HG02623 (cell line): Measurements from ENCODE around the gene ATCAY.
"Not testable (repeated sequence)": the region's sequence is repeated elsewhere in the genome, so short reads cannot be mapped to it uniquely, and the experiment has no call there.

Experiments used
- ATAC-seq: cut with Tn5 transposase; IDR thresholded peaks from one replicate; pipeline ENCODE4 v1.9.1; 2021; ENCODE audit warnings: moderate library complexity; ENCODE audit not compliant: unreplicated experiment

Gene ATCAY

DNA sequence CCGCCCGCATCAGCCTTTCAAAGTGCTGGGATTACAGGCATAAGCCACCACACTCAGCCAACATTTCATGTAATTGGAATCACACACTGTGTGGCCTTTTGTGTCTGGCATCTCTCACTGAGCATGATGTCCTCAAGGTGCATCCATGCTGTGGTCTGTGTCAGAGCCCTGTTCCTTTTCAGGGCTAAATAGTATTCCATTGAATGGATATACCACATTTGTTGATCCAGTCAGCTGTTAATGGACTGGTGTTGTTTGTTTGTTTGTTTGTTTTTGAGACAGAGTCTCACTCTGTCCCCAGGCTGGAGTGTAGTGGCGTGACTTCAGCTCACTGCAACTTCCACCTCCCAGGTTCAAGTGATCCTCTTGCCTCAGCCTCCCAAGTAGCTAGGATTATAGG, 17.9 kb downstream of the ATCAY start:
- ATAC-seq: no peak

DNA sequence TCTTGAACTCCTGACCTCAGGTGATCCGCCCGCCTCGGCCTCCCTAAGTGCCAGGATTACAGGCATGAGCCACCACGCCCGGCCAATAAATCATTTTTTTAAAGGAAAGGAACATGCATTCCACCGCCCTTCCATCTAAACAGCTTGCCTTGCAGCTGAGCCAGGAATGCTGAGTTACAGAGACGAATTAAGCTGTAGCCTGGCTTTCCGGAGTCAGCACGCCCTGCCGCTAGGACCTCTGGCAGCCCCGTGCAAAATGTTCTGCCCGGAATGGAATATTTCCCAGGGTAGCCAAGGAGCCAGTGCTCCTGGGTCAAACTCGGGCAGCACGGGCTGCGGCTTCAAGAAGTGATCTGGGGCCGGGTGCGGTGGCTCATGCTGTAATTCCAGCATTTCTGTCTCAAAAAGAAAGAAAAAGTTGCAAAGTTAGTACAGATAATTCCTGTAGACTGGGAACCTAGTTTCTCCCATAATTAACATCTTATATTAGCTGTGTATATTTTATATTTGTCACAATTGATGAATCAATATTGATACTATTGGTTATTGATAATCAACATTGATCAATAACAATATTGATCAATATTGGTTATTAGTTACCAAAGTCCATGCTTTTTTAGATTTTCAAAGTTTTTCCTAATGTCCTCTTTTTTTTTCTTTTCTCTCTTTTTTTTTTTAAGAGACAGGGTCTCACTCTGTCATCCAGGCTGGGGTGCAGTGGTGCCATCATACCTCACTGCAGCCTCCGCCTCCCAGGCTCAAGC, 19.2 kb downstream of the ATCAY start:
- no peak for ATAC-seq

DNA sequence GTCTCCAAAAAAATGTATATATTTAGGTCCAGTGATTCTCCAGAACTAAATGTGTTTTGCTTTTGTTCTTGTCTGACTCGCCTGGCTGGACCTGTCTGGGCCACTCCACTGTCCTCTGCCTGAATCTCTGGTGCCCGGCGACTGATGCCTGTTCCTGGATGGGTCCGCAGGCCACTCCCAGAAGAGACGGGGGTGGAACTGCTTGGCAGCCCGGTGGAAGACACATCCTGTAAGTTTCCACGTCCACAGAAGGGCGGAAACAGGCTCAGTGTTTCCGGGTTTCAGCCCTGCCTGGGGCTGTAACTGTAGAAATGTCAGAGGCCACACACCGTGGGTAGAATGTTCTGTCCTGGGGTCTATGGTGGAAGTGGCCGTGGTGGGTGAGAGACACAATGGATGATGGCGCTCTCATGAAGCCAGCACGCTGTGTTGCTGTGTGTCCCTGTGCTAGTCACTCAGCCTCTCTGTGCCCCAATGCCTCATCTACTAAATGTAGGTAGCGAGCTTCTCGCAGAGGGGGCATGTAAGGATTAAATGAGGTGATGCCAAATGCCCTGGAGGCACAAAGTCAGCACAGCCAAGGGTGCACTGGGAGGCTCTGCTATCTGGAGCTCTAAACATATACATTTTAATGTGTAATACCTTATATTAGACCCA, 22.0 kb downstream of the ATCAY start:
- ATAC-seq: no peak

DNA sequence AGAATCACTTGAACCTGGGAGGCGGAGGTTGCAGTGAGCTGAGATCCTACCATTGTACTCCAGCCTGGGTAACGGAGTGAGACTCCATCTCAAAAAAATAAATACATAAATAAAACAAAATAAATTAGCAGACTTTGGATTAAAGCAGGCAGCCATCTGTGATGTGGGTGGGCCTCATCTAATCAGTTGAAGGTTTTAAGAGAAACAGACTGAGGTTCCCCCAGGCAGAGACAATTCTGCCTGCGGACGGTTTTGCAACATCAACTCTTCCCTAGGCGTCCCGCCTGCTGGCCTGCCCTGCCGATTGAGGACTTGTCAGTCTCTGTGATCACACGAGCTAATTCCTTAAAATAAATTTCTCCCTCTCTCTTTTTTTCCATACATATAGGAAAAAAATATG, 23.7 kb downstream of the ATCAY start:
- ATAC-seq: no peak

DNA sequence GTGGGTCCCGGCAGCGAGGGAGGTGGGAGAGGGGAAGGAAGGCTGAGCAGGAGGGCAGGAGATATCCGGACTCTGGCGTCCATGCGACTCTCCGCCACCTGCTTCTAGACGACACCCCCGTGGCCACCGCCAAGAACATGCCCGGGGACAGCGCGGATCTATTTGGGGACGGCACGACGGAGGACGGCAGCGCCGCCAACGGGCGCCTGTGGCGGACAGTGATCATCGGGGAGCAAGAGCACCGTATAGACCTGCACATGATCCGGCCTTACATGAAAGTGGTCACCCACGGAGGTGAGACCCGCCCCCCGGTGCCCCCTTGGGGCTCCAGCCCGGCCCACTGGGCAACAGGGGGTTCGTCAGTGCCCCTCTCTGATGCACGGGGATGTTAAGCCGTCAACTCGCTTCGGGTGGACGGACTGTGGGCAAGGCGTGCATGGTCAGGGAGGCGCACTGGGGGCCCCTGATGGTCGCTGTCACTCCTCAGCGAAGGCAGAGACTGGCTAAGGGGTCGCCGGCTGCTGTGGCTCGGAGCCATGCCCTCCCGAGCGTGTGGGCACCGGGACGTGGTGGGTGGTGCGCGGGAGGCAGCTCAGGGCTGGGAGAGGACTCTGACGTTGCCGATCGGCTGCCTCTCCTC, 27.3 kb downstream of the ATCAY start:
- ATAC-seq: no peak

DNA sequence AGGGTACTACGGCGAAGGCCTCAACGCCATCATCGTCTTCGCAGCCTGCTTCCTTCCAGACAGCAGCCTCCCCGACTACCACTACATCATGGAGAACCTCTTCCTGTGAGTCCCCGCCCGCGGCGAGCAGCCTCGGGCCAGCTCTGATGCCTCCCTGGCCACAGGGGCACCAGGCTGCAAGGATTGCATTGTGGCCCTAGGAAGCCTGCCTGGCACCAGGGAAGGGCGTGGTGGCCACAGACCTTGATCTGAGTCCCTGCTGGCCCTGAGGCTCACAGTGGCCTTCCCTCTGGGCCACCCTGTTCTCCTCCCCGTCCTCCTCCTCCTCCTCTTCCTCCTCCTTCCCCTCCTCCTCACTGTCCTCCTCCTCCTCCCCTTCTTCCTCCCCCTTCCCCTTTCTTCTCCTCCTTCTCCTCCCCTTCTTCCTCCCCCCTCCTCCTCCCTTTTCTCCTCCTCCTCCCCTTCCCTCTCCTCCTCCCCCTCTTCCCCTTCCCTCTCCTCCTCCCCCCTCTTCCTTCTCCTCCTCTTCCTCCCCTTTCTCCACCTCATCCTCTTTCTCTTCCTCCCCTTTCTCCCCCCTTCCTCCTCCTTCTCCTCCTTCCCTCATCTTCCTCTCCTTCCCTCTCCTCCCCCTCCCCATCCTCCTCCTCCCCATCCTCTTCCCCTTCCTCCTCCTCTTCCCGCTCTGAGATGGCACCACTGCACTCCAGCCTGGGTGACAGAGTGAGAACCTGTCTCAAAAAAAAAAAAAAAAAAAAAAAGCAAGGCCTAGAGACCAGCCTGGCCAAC, 28.0 kb downstream of the ATCAY start:
- no peak for ATAC-seq

DNA sequence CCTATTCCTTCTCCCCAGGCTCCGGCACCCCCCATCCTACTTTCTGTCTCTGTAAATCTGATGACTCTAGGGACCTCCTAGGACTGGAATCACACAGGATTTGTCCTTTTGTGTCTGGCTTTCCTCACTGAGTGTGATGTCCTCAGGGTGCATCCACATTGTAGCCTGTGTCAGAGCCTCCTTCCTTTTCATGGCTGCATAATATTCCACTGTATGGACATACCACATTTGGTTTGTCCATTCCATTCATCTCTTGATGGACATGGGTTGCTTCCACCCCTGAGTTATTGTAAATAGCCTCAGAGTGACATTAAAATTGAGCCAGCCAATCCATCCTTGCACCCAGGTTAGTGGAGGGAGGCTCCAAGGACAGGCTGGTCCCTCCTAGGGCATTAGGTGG, 29.6 kb downstream of the ATCAY start:
- no peak for ATAC-seq

DNA sequence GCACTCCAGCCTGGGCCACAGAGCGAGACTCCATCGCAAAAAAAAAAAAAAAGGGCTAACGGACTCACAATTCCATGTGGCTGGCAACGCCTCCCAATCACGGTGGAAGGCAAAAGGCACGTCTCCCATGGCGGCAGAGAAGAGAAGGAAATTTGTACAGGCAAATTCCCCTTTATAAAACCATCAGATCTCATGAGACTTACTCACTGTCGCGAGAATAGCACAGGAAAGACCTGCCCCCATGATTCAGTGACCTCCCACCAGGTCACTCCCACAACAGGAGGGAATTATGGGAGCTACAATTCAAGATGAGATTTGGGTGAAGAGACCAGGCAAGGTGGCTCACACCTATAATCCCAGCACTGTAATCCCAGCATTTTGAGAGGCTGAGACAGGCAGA, 33.7 kb downstream of the ATCAY start:
- no peak for ATAC-seq

DNA sequence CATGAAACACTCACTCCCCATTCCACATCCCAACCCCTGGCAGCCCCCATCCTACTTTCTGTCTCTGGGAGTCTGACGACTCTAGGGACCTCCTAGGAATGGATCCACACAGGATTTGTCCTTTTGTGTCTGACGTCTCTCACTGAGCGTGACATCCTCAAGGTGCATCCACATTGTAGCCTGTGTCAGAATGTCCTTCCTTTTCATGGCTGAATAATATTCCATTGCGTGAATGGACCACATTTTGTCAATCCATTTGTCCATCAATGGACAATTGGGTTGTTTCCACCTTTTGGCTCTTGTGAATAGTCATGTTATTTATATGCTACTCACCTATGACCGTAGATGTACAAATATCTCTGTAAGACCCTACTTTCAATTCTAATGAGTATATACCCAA, 35.5 kb downstream of the ATCAY start:
- no peak for ATAC-seq

DNA sequence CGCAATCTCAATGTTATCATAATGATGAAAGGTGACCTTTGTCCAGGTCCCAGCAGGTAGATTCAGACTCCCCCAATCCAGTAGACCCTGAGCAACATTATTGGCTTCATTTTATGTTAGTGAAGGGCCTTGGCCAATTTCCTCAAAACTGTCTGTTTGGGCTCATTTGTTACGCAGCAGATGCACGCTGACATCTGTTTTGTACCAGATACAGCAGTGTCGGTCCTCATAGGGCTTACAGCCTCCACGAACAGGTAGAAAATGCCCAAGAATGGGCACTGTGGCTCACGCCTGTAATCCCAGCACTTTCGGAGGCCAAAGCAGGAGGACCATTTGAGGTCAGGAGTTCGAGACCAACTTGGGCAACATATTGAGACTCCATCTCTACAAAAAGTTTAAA, 39.3 kb downstream of the ATCAY start:
- ATAC-seq: no peak

DNA sequence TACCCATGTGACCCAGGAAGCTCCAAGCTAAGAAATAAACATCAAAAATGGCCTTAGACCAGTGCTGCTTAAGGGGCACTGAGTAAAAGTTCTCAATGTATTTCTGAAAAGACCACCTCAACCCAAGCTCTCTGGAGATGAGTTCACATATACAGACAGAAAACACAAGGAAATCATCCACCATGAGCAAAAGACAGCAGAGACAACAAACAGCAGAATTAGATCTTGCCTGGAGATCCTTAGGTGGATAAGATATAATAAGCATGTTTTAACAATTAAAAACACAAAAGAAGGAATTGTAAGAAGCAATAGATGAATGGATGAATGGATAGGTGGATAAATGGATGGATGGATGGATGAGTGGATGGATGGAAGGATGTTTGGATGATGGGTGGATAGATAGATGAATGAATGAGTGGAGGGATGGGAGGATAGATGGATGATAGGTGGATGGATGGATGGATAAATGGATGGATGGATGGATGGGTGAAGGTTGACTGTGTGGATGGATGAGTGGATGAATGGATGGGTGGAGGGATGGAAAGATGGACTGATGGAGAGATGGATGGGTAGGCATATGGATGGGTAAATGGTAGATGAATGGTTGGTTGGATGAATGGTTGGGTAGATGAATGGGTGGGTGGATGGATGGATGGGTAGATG, 42.7 kb downstream of the ATCAY start:
- ATAC-seq: no peak

DNA sequence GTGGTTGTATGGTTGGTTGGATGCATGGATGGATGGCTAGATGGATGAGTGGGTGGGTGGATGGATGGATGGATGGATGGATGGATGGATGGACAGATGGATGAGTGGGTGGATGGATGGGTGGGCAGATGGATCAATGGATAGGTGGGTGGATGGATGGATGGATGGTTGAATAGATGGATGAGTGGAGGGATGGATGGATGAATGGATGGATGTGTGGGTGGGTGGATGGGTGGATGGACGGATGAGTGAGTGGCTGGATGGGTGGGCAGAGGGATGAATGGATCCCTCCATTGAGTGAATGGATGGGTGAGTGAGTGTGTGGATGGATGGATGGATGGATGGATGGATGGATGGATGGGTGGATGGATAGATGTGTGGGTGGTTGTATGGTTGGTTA, 43.4 kb downstream of the ATCAY start:
- ATAC-seq: no peak

DNA sequence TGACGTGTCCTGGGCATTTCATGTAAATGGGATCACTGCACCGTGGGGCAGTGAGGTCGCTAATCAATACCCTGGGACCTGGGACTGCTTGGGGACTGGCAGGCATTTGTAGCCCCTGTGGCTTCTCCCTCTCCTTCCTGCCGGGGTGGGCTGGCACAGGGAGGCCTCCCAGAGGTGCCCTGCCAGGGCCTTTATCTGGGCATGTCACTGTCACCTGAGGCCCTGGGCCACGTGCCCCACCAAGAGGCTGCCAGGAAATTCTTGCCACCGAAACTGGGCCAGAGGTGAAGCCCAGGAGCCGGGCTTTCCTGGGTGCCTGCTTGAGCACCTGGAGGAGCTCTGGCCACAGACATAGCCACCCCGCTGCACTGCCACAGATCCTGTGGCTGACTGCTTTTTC, 50.6 kb downstream of the ATCAY start:
- ATAC-seq: no peak

DNA sequence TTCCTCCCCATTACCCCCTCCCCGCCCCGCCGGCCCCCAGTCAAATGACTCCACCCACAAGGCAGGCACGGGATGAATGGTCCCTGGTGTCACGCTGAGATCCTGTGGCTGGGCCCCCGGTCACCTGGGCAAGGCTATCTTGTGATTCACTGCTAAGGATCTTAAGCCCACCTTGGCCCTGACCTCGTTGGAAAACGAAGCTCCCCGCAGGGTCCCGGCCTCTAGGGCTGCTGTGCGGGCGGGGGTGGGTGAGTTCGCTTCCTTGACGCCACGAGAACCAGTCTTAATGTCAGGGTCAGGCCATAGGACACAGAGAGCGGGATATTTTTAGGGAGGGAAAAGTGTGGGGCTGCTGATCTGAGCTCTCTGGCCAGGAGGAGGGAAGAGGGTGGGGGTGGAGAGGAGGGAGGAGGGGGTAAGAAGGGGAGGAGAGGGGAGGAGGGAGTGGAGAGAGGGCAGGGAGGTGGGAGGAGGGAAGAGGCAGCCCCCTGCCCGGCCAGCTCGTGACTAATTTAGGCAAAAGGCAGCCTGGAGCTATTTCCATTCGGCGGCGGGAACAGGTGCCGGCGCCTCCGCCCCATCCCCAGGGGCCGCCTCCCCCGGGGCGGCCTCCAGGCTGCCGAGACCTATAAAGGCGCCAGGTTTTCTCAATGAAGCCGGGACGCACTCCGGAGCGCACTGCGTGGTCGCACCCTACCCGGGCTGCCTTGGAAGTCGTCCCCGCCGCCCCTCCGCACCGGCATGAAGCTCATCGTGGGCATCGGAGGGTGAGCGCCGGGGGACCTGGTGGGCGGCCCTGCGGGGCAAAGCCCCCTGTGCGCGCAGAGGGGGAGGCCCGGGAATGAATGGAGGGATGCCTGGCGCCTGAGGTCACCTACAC, 52.7 kb downstream of the ATCAY start, which contains the start of gene NMRK2:
Gene NMRK2, plus strand, starts transcription at position 139 of the 880 bp plus-strand sequence. Its CDS starts 603 bp downstream, at position 742.
- no peak for ATAC-seq

DNA sequence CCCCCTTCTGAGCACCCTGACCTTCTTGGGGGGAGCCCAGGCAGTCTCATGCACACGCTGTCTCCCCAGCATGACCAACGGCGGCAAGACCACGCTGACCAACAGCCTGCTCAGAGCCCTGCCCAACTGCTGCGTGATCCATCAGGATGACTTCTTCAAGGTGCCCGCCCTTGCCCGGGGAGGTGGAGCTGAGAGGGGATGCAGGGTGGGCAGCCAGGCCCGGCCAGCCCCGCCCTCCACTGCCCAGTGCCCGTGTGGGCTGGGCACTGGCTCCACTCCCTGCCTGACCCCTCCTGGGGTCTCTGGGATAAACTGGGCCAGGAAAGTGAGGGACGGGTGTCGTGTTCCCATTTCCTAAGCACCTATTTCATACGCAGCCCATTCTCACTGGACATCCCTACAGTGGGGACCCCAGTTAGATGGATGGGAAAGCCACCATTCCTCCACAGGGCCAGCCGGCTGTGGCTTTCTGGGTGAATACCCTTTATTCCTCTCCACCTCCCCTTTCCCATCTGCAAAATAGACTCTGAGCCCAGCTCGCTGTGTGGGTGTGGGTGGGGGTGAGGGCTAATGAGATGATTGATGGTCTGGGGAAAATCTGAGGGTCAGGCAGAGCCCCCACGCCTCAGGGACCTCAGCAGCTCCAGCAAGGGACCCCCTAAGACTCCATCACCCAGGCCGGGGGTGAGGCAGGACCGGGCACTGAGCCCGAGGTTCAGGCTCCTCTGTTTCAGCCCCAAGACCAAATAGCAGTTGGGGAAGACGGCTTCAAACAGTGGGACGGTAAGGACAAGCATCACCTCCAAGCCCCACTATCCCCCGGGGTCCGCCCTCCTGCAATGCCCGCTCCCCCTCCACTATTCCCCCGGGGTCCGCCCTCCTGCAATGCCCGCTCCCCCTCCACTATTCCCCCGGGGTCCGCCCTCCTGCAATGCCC, 56.3 kb downstream of the ATCAY start:
- no peak for ATAC-seq

DNA sequence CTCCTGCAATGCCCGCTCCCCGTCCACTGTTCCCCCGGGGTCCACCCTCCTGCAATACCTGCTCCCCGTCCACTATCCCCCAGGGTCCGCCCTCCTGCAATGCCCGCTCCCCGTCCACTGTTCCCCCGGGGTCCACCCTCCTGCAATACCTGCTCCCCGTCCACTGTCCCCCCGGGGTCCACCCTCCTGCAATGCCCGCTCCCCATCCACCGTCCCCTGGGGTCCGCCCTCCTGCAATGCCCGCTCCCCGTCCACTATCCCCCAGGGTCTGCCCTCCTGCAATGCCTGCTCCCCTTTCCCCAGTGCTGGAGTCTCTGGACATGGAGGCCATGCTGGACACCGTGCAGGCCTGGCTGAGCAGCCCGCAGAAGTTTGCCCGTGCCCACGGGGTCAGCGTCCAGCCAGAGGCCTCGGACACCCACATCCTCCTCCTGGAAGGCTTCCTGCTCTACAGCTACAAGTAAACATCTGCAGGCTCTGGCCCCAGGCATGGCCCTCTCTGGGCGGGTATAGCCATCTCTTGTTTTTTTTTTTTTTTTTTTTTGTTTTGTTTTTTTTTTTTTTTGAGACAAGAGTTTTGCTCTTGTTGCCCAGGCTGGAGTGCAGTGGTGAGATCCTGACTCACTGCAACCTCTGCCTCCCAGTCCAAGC, 57.9 kb downstream of the ATCAY start:
- ATAC-seq: not testable (repeated sequence)

DNA sequence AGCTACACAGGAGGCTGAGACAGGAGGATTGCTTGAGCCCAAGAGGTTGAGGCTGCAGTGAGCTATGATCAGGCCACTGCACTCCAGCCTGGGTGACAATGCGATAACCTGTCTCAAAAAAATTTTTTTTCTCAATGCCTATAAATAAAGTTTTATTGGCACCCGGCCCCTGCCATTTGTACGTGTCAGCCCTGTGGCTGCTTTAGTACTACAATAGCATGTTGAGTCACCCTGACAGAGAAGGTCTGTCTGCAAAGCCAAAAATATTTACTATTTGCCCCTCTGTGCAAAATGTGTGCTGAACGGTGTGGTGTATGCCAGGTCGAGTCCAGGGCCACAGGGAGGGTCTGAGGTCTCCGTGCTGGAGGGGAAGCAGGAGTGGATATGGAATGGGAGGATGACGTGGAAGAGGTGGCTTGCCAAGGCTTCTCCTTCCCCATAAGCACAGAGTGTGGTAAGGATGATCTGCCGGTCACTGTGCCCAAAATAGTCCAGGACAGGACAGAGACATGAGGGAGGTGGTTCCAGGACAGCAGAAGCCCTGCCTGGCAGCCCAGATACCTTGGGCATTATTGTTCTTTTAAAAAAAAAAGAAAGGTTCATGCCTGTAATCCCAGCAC, 62.4 kb downstream of the ATCAY start:
- ATAC-seq: no peak
